Stimulated activated CD4-positive, alpha-beta T cell treated with anti-CD3 and anti-CD28 coated beads, TNF-alpha, amount 100 ng/mL, for 24 hours (primary cell): ENCODE data around the gene PLK5.
"Not testable (repeated sequence)": the region's sequence is repeated elsewhere in the genome, so short reads cannot be mapped to it uniquely, and the experiment has no call there.

ENCODE experiments used
- DNase-seq, 3 experiments: peaks; one replicate each; pipeline ENCODE4 v3.0.0-alpha.2; 2020; ENCODE audit warnings: low read depth in 3 of 3

The PLK5 gene, protein sequence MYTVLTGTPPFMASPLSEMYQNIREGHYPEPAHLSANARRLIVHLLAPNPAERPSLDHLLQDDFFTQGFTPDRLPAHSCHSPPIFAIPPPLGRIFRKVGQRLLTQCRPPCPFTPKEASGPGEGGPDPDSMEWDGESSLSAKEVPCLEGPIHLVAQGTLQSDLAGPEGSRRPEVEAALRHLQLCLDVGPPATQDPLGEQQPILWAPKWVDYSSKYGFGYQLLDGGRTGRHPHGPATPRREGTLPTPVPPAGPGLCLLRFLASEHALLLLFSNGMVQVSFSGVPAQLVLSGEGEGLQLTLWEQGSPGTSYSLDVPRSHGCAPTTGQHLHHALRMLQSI

GRCh38 chr19:1523412-1524286, at the start of gene PLK5:
Gene PLK5 (plus strand): TSS chr19:1524077. CDS start chr19:1526997, 2,920 bp downstream.
- no peak for DNase-seq

- no peak for DNase-seq
Observed at GRCh38 chr19:1474765-1475351, 49.0 kb upstream of the PLK5 start.

GRCh38 chr19:1475751-1476437, 48.0 kb upstream of the PLK5 start:
- no peak for DNase-seq

DNA sequence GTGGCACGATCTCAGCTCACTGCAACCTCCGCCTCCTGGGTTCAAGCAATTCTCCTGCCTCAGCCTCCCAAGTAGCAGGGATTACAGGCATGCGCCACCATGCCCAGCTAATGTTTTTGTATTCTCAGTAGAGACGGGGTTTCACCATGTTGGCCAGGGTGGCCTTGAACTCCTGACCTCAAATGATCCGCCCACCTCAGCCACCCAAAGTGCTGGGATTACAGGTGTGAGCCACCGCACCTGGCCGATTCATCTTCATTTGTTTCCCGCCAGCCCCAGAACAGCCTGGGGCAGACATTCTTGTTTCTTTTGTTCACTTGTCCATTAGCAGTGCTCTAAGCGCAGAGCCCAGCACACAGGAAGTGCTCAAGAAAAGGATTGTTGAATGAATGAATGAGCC, 46.8 kb upstream of the PLK5 start:
- DNase-seq: not testable (repeated sequence)

DNA sequence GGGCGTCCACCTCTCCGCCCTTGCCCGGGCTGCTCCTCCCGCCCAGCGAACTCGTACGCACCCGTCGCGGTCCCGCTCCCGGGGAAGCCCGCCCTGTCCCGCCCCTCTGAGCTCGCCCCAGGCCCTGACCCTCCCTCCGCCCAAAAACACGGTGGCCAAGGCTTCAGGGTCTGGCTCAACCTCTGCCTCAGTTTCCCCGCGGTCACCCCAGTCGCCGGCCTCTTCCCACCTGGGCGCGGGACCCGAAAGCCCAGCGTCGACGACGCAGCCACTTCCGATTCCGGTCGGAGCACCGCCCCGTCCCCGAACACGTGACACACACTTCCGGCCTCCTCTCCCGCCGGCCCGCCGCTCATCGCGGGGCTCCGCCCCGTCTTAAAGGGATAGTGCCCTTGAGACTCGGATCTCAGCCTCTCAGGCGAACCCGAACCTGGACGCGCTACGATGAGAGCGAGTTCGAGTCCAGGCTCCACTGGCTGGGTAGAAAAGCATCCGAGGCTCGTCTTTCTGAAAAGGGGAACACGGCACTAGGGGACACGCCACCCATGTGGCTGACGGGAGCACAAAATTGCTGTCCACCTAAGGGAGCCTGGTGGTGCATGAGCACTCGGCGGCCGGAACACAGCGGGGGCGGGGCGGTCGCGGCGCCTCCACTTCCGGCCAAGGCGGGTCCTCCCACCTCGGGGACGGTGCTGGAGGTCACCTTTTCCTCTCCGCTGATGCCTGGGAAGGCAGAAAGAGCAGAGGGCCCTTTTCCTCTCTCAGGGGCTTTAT, 44.8 kb upstream of the PLK5 start, which contains the start of gene C19orf25:
C19orf25 (minus strand) TSS at position 282 of the 774 bp plus-strand sequence. CDS start 312 bp downstream, outside the sequence.
- peak; percentile 85 to 93 (median 86) for DNase-seq

DNA sequence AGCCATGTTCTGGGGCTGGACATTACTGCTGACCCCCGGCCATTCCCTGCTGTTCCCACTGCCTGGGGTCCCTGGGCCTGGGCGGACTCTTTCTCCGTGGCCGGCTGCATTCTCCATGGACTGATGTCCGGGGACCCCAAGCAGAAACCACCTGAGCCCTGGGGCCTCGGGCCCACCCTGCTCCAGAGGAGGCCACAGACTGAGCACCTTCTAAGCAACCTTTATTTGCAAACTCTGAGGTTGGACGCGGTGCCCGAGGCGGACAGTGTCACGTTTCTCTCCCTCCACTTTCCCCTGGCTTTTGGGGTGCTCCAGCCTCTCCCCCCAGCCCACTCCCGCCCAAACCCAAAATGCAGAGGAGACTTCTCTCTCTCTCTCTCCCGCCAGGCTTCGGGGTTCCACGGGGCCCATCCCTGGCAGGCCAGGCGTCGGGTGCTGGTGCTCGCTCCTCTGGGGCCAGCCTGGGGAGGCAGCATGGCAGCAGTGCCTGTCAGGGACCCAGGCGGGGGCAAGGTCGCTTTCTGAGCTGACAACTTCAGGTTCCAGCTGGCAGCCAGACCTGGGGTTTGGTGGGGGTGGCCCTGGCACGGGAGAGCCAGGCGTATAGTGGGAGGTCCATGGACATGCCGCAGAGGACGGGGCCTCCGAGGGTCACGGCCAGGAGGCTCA, 42.5 kb upstream of the PLK5 start:
- DNase-seq: no peak

- DNase-seq: no peak
Observed at GRCh38 chr19:1481893-1482360, 42.0 kb upstream of the PLK5 start.

GRCh38 chr19:1482361-1483130, 41.3 kb upstream of the PLK5 start:
- DNase-seq: no peak

DNA sequence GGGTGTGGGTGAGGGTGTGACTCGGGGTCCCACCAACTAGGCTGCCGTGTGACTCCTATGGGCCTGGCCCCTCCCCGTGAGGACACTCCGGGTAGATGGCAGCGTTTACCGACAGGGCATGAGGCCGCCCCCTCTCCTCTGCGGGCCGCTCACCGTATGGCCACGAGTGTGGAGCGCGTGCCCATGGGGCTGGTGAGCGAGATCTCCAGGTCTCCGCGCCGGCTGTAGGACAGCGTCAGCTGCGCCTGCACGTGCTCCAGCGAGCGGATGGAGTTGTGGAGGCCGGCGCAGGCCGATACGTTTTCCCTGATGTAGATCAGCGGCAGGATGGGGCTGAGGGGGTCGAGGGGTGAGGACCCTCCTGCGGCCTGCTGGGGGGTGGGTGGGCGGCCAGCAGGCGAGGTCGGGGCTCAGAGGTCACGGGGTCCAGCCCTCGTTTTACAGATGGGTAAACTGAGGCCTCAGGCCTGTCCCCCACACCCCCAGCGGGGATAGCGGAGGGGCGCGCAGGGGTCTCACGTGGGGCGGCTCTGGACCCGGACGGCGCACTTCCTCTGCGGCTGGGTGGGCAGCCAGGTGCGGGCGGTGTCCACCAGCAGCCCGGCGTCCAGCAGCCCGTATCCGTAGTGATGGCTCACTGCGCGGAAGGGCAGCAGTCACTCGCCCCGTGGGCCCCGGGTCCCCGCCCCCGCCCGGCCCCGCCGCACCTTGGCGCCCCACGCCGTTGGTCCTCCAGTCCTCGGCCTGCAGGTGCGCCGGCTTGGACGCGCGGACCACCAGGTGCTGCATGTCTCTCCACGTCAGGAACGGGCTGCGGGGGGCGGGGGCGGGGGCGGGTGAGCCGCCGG, 40.5 kb upstream of the PLK5 start:
- DNase-seq: no peak

- DNase-seq: no peak
Observed at GRCh38 chr19:1483979-1484428, 39.9 kb upstream of the PLK5 start.

DNA sequence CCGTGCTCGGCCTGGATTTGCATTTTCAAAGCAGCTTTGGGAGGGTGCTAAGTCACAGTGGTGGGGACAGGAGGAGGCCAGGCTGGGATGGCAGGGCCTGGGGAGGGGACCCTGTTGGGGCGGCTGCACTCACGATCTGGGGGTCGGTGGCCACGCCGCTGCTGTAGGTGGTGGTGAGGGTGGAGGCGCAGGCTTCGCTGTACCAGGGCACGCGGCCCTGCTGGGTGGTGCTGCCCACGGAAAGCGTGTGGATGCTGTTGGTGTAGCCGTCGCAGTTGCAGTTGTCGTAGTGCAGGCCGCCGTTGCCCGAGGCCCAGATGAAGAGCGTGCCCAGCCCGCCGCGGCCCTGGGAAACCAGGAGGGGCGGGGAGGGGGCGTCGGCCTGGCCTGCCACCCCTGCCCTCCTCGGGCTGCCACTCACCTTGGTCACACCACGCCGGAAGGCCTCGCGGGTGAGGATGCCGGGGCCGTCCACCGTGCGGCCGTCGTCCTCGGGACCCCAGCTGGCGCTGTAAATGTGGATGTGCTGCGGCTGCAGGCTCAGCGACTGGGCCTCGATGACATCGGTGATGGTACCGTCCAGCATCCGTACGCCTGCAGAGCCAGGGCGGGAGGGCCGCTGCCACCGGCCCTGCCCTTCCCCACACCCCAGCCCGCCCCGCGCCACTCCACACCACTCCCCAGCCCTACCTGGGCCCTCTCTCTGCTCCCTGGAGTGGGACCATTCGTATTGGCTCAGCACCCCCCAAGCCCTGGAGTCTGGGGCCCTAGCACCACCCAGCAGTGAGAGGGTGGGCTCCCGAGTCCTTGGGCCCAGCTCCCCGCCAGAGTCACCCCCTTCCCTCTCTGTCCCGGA, 36.9 kb upstream of the PLK5 start:
- DNase-seq: no peak

DNA sequence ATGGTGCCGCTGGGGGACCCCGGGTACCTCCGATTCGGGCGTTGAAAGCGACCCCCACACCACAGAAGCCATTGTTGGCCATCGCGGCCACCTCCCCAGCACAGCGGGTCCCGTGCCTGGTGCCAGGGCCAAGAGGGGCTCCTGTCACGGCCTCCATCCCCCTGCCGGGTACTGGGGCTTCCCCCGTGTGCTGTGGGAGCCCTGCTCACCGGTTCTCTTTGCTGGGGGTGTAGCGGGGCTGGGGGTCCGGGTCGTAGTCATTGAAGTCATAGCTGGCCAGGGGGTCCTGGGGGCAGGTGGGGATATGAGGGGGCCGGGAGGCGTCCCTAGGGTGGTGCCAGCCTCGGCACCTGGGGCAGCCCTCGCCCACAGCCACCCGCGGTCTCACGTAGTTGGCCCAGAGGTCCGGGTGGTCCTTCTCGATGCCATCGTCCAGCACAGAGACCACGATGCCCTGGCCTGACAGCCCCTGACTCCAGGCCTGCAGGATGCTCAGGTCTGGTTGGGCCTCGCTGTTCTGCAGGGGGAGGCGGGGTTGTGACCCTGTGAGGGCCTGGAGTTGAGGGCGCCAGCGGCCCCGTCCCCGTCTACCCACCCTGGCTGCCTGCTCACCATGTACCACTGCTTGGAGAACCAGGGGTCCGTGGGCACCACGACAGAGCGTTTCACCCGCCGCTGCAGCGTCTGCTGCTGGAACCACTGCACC, 36.1 kb upstream of the PLK5 start:
- no peak for DNase-seq

DNA sequence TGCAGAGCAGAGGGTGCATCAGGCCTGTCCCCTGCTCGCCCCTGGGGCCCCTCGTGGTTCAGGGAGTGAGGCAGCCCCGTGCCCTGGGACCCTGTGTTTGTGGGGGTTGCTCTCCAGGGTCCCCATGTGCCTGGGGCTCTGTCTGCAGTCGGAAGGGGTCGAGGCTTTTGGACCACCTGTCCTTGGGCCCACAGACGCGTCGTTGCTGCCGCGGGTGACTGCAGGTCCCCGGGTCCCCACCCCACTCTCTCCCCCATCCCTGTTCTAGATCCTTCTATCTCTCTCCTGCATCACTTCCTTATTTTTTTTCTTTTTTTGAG, 35.6 kb upstream of the PLK5 start:
- no peak for DNase-seq

GRCh38 chr19:1489463-1490310, 34.2 kb upstream of the PLK5 start:
- DNase-seq: no peak

- DNase-seq: peak; percentile 96 to 98 (median 97)
Observed at GRCh38 chr19:1490311-1491113, 33.4 kb upstream of the PLK5 start, which contains the start of gene PCSK4. Gene PCSK4 (minus strand): TSS chr19:1490350. CDS start chr19:1490346, 4 bp downstream.
